Loucy (cell line): Measurements from ENCODE around the gene FMNL2.

Experiments
- EZH2phosphoT487 ChIP-seq: fragments of 200-600 bp; IDR thresholded peaks from 2 replicates; pipeline ENCODE4 v1.6.1; 2018; ENCODE audit warnings: antibody characterized with exemption, mild to moderate bottlenecking, moderate library complexity, borderline replicate concordance
- TF ChIP-seq, protein P1 (sequence below): fragments of 200-600 bp; sonication (generic); conservative IDR thresholded peaks from 2 replicates; pipeline ENCODE4 v1.5.1; 2014; ENCODE audit warnings: mild to moderate bottlenecking, antibody characterized with exemption, low read length

DNA sequence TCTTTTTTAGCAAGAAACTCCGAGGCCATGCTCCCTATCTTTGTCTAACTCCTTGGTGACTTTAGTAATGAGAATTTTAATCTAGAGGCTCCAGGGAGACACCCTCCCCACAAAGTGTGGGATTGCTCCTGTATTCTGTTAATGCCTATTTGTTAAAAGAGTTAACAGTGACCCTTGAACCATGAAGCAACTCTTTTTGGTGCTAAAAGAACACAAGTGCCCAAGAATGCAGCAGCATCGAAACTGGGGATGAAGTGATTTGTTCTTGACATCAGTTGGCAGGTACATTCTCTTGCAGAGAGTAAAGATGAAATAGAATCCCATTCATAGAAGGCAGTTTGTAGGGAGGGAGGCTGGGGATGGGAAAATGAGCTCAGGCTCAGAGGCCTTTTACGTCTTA lies 50.0 kb downstream of the FMNL2 start:
- no peak for TF ChIP-seq EZH2phosphoT487
- TF ChIP-seq, protein P1, sequence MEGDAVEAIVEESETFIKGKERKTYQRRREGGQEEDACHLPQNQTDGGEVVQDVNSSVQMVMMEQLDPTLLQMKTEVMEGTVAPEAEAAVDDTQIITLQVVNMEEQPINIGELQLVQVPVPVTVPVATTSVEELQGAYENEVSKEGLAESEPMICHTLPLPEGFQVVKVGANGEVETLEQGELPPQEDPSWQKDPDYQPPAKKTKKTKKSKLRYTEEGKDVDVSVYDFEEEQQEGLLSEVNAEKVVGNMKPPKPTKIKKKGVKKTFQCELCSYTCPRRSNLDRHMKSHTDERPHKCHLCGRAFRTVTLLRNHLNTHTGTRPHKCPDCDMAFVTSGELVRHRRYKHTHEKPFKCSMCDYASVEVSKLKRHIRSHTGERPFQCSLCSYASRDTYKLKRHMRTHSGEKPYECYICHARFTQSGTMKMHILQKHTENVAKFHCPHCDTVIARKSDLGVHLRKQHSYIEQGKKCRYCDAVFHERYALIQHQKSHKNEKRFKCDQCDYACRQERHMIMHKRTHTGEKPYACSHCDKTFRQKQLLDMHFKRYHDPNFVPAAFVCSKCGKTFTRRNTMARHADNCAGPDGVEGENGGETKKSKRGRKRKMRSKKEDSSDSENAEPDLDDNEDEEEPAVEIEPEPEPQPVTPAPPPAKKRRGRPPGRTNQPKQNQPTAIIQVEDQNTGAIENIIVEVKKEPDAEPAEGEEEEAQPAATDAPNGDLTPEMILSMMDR, result no peak
